Activated B cell treated with CpG ODN at 0.5 μM for 24 hours (primary cell): ENCODE results near the gene KDM4C. TPM values are rescaled to one million over a fixed set of nuclear protein-coding genes. Genes with fewer than 3 reads are reported as not detected.

ENCODE experiments used
- ATAC-seq: fragments of 200-7000 bp; cut with Tn5 transposase; one replicate; pipeline ENCODE4 v1.10.0; 2021; ENCODE audit warnings: low read depth, mild to moderate bottlenecking, moderate library complexity
- CTCF ChIA-PET: fragments of 350-600 bp; sonication (Branson Sonifier 250); formaldehyde crosslinking; loops from one replicate; lab custom pipeline; 2021; ENCODE audit warnings: antibody characterized with exemption; lab: Charles Lee
- POLR2A ChIA-PET: fragments of 350-600 bp; sonication (Branson Sonifier 250); formaldehyde crosslinking; loops from one replicate; lab custom pipeline; 2021; ENCODE audit warnings: antibody characterized with exemption; lab: Charles Lee
- DNase-seq: peaks from one replicate; pipeline ENCODE4 v3.0.0; 2022
- H3K27ac Mint-ChIP-seq: one replicate; pipeline ENCODE4 v1.8.0; 2020; ENCODE audit warnings: mixed read lengths
- H3K27me3 Mint-ChIP-seq: one replicate; pipeline ENCODE4 v1.8.0; 2021; ENCODE audit warnings: mixed read lengths
- H3K36me3 Mint-ChIP-seq: one replicate; pipeline ENCODE4 v1.8.0; 2021; ENCODE audit warnings: low read depth, mixed read lengths
- H3K4me1 Mint-ChIP-seq: one replicate; pipeline ENCODE4 v1.8.0; 2021; ENCODE audit warnings: mixed read lengths
- H3K4me3 Mint-ChIP-seq: one replicate; pipeline ENCODE4 v1.8.0; 2020; ENCODE audit warnings: mild to moderate bottlenecking, mixed read lengths
- H3K9me3 Mint-ChIP-seq: one replicate; pipeline ENCODE4 v1.8.0; 2020; ENCODE audit warnings: mixed read lengths
- intact Hi-C: fragments of 100-400 bp; cut with micrococcal nuclease; formaldehyde crosslinking; loops from one replicate; pipeline ENCODE4 v1.15.1; 2024
- total RNA-seq: library from RNA; stranded (reverse); gene quantifications from 2 replicates; pipeline ENCODE4 v1.2.3, GENCODE V29; 2022
- TF ChIP-seq, protein P1 (sequence below): fragments of 200-600 bp; IDR thresholded peaks from one replicate; pipeline ENCODE4 v1.8.0; 2022; ENCODE audit warnings: antibody characterized with exemption, mild to moderate bottlenecking

Gene KDM4C
- total RNA-seq, 1 donor from 2014 or later = 113 TPM

DNA sequence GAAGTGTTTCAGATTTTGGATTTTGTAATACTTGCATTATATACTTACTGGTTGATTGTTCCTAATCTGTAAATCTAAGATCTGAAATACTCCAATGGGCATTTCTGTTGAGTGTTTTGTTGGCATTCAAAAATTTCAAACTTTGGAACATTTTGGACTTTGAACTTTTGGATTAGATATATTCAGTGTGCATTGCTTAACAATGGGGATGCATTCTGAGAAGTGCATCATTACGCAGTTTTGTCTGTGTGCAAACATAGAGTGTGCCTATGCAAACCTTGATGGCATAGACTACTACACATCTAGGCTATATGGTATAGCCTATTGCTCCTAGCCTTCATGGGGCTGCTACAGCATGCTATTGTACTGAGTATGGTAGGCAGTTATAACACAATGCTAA, 325.4 kb downstream of the KDM4C start:
- H3K4me1 Mint-ChIP-seq = no peaks in the 10 kb centered on the region
- ChIA-PET POLR2A (no interaction called here), CTCF (no interaction called here)
- H3K27ac Mint-ChIP-seq = no peak overlapping the region
- H3K9me3 Mint-ChIP-seq = no peaks in the 10 kb centered on the region
- no peak overlapping the region for H3K4me3 Mint-ChIP-seq
- ATAC-seq (no peak), DNase-seq (no peak)
- TF ChIP-seq, protein P1, sequence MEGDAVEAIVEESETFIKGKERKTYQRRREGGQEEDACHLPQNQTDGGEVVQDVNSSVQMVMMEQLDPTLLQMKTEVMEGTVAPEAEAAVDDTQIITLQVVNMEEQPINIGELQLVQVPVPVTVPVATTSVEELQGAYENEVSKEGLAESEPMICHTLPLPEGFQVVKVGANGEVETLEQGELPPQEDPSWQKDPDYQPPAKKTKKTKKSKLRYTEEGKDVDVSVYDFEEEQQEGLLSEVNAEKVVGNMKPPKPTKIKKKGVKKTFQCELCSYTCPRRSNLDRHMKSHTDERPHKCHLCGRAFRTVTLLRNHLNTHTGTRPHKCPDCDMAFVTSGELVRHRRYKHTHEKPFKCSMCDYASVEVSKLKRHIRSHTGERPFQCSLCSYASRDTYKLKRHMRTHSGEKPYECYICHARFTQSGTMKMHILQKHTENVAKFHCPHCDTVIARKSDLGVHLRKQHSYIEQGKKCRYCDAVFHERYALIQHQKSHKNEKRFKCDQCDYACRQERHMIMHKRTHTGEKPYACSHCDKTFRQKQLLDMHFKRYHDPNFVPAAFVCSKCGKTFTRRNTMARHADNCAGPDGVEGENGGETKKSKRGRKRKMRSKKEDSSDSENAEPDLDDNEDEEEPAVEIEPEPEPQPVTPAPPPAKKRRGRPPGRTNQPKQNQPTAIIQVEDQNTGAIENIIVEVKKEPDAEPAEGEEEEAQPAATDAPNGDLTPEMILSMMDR = no peak
- H3K36me3 Mint-ChIP-seq = peaks cover 62% of the 10 kb centered on the region
- H3K27me3 Mint-ChIP-seq = no peaks in the 10 kb centered on the region
- intact Hi-C loops = no loop called here

DNA sequence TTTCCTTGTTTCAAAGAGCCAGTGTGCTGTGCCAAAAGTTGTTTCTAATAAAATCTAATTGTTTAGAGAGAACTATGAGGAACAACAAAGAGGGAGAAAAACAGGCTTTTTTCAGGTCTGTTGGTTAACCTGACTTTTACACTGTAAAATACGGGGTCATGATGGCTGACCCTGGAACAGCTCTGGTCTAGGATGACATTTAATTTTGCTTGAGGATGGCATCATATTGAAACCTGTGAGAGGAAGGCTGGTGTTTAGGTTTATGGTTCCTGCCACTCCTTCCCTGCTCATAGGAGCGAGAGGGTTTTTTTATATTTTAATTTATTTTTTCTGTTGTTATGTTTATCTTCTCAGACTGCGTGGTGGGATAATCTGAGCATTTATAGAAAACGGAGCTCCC, 327.6 kb downstream of the KDM4C start:
- Mint-ChIP-seq H3K9me3 (no peaks in the 10 kb centered on the region), H3K36me3 (peaks cover 51% of the 10 kb centered on the region), H3K4me3 (no peak overlapping the region), H3K4me1 (no peaks in the 10 kb centered on the region), H3K27me3 (no peaks in the 10 kb centered on the region), H3K27ac (no peak overlapping the region)
- DNase-seq (no peak), ATAC-seq (no peak)
- POLR2A ChIA-PET = no interaction called here
- CTCF ChIA-PET = no interaction called here
- TF ChIP-seq, protein P1 = no peak
- intact Hi-C loops = no loop called here

DNA sequence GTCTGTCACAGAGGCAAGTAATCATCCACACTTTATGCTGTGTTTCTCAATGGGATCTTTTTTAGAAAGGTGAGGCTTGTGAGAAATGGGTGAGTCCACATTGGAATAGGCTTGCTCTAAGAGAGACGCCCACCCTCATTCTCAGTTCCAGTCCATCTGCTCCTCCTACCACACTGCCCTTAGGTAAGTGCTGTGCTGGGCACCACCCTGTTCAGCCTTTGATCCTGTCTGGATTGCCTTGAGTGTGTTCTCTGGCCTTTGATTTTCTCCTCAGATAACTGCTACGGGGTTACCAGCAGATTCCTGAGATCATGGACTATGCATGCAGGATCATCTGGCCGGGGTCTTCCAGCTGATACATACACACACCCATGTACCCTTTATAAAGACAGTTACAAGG, 328.6 kb downstream of the KDM4C start:
- intact Hi-C loops = no loop called here
- no peak for ATAC-seq
- Mint-ChIP-seq H3K4me3 (no peak overlapping the region), H3K27me3 (no peaks in the 10 kb centered on the region), H3K4me1 (no peaks in the 10 kb centered on the region), H3K9me3 (no peaks in the 10 kb centered on the region), H3K27ac (no peak overlapping the region), H3K36me3 (peaks cover 54% of the 10 kb centered on the region)
- ChIA-PET CTCF (no interaction called here), POLR2A (no interaction called here)
- DNase-seq = no peak
- TF ChIP-seq, protein P1 = no peak

DNA sequence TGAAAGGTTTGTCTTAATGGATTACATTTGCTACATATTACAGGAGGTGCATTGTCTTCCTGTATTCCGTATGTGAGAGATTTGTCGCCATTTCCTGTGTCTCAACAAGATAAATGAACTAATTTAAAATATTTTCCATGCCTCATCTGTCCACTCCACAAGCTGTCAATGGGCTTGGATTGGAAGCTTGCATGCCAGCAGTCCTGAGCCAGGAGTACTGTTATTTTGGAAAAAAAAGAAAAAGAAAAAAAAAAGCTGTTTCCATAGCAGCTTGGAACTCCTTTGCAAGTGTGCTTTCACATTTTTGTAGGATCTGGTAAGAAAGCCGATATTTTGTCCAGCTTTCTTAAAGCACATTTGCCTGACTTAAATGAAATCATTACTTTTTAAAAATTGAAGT, 330.8 kb downstream of the KDM4C start:
- ATAC-seq = no peak
- Mint-ChIP-seq H3K4me3 (no peak overlapping the region), H3K9me3 (no peaks in the 10 kb centered on the region), H3K4me1 (no peaks in the 10 kb centered on the region), H3K36me3 (peaks cover 63% of the 10 kb centered on the region), H3K27me3 (no peaks in the 10 kb centered on the region), H3K27ac (no peak overlapping the region)
- no peak for DNase-seq
- intact Hi-C loops = no loop called here
- ChIA-PET CTCF (no interaction called here), POLR2A (no interaction called here)
- TF ChIP-seq, protein P1 = no peak

DNA sequence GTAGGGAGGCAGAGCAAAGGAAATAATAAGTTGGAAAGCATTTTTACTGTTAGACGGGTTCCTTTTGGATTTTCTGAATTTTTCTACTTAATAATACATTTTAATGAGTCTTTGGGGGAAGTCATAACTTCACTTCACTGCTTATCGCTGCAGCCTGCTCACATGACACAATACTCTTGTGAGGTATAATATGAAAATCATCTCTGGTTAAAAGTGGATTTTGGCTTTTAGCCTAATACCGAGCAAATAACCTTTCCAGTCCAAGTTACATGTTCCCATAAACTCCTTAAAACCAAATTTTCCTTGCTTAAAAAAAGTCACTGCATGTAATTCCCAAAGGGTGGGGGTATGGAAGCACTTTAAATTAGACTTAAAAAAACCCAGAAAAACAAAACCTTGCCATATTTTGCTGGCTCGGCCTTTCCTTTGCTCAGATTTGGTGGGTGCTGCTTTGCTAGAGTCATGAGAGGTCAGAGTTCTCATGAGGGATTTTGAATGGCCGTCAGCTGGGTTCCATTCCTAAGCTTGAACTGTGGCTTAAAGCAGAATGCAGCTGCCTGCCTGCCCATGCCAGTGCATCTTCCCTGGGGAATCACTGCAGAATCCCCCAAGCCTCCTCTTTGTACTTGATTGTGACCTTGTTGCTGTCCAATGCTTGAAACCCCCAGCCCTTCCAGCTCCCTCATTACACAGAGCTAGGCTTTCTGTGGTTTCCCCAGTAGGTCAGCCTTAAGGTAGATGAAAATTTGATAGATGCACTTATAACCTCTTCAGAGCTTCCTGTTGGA, 331.8 kb downstream of the KDM4C start:
- H3K36me3 Mint-ChIP-seq = peaks cover 63% of the 10 kb centered on the region
- no peak overlapping the region for H3K4me3 Mint-ChIP-seq
- DNase-seq = no peak
- ChIA-PET POLR2A (no interaction called here), CTCF (no interaction called here)
- H3K4me1 Mint-ChIP-seq = peaks cover 6% of the 10 kb centered on the region
- H3K27ac Mint-ChIP-seq = peak overlapping the region; percentile 42
- H3K27me3 Mint-ChIP-seq = no peaks in the 10 kb centered on the region
- no peaks in the 10 kb centered on the region for H3K9me3 Mint-ChIP-seq
- intact Hi-C loops = no loop called here
- TF ChIP-seq, protein P1 = no peak
- no peak for ATAC-seq
